KMS-11 (cell line): ENCODE data around the gene COX8C.

Source experiments
- H2AFZ ChIP-seq: fragments of 200-600 bp; sonication (generic); 2 replicates; pipeline ENCODE4 v1.6.1; 2016; ENCODE audit warnings: antibody characterized with exemption, mixed run types, low read depth
- H3K27ac ChIP-seq: fragments of 200-600 bp; sonication (generic); 2 replicates; pipeline ENCODE4 v1.6.1; 2016; ENCODE audit warnings: mild to moderate bottlenecking, mixed run types
- H3K27me3 ChIP-seq: fragments of 200-600 bp; sonication (generic); 2 replicates; pipeline ENCODE4 v1.6.1; 2017; ENCODE audit warnings: mild to moderate bottlenecking, low read depth, mixed run types, moderate library complexity; ENCODE audit not compliant: insufficient read depth
- H3K36me3 ChIP-seq: fragments of 200-600 bp; sonication (generic); 2 replicates; pipeline ENCODE4 v1.6.1; 2017; ENCODE audit warnings: mild to moderate bottlenecking, mixed run types; ENCODE audit not compliant: insufficient read depth
- H3K4me1 ChIP-seq: fragments of 200-600 bp; sonication (generic); 2 replicates; pipeline ENCODE4 v1.6.1; 2016; ENCODE audit warnings: mild to moderate bottlenecking, low read depth, mixed run types; ENCODE audit not compliant: poor library complexity, severe bottlenecking
- H3K4me2 ChIP-seq: fragments of 200-600 bp; sonication (generic); 2 replicates; pipeline ENCODE4 v1.7.0; 2016; ENCODE audit warnings: mild to moderate bottlenecking, mixed run types
- H3K4me3 ChIP-seq: fragments of 200-600 bp; sonication (generic); IDR thresholded peaks from 2 replicates; pipeline ENCODE4 v1.6.1; 2017; ENCODE audit warnings: low read depth, low read length, mixed read lengths; ENCODE audit not compliant: insufficient read depth
- H3K79me2 ChIP-seq: fragments of 200-600 bp; sonication (generic); 2 replicates; pipeline ENCODE4 v1.6.1; 2016; ENCODE audit warnings: low read depth, mixed run types; ENCODE audit not compliant: insufficient read depth
- H3K9ac ChIP-seq: fragments of 200-600 bp; sonication (generic); 2 replicates; pipeline ENCODE4 v1.6.1; 2016; ENCODE audit warnings: mild to moderate bottlenecking, mixed run types
- H4K20me1 ChIP-seq: fragments of 200-600 bp; sonication (generic); 2 replicates; pipeline ENCODE4 v1.6.1; 2016; ENCODE audit warnings: mild to moderate bottlenecking, mixed run types; ENCODE audit not compliant: insufficient read depth
- TF ChIP-seq, protein P1 (sequence below): fragments of 200-600 bp; sonication (generic); conservative IDR thresholded peaks from 2 replicates; pipeline ENCODE4 v1.6.1; 2017; ENCODE audit warnings: low read depth, mild to moderate bottlenecking, antibody characterized with exemption, low read length, moderate library complexity, mixed read lengths

COX8C gene, protein sequence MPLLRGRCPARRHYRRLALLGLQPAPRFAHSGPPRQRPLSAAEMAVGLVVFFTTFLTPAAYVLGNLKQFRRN

DNA sequence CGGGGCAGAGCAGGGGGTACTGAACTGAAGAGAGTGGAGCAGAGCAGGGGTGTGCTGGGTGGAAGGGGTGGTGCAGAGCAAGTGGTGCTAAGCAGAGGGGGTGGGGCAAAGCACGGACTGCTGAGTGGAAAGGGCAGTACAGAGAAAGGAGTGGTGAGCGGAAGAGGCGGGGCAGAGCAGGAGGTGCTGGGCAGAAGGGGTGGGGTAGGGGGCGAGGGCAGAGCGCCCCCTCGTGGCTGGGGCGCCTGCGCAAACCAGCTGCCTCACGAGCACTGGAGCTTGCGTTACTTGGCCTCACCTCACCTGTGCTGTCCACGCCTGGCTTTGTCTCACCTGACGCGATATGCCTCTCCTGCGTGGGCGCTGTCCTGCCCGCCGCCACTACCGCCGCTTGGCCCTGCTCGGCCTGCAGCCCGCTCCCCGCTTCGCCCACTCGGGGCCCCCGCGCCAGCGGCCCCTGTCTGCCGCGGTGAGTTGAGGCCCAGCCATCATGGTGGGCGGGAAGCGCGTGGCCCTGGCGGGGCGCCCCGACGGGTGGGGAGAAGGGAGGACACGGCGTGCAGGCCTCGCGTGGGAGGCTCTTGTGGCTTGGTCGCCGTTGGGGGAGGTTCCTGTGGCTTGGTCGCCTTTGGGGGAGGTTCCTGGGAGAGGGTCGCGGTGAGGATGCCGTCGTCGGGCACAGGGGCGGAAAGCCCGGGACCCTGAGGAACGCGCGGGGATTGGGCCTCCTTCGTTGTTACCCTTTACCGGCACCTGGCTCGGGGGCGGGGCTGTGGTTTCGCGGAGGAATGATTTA, at the start of gene COX8C:
Gene COX8C, plus strand, starts transcription at position 257 of the 796 bp plus-strand sequence. Its CDS starts 87 bp downstream, at position 344.
- Histone ChIP-seq H2AFZ (no peak within 1 kb of the TSS), H3K27me3 (no peaks in the 10 kb centered on the region), H3K27ac (no peak within 1 kb of the TSS), H3K4me2 (no peak within 1 kb of the TSS), H3K79me2 (no peaks in the 10 kb centered on the region), H4K20me1 (no peaks in the 10 kb centered on the region), H3K4me1 (no peaks in the 10 kb centered on the region), H3K36me3 (no peaks in the 10 kb centered on the region), H3K4me3 (no peak within 1 kb of the TSS), H3K9ac (no peak within 1 kb of the TSS)
- TF ChIP-seq, protein P1, sequence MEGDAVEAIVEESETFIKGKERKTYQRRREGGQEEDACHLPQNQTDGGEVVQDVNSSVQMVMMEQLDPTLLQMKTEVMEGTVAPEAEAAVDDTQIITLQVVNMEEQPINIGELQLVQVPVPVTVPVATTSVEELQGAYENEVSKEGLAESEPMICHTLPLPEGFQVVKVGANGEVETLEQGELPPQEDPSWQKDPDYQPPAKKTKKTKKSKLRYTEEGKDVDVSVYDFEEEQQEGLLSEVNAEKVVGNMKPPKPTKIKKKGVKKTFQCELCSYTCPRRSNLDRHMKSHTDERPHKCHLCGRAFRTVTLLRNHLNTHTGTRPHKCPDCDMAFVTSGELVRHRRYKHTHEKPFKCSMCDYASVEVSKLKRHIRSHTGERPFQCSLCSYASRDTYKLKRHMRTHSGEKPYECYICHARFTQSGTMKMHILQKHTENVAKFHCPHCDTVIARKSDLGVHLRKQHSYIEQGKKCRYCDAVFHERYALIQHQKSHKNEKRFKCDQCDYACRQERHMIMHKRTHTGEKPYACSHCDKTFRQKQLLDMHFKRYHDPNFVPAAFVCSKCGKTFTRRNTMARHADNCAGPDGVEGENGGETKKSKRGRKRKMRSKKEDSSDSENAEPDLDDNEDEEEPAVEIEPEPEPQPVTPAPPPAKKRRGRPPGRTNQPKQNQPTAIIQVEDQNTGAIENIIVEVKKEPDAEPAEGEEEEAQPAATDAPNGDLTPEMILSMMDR = no peak

DNA sequence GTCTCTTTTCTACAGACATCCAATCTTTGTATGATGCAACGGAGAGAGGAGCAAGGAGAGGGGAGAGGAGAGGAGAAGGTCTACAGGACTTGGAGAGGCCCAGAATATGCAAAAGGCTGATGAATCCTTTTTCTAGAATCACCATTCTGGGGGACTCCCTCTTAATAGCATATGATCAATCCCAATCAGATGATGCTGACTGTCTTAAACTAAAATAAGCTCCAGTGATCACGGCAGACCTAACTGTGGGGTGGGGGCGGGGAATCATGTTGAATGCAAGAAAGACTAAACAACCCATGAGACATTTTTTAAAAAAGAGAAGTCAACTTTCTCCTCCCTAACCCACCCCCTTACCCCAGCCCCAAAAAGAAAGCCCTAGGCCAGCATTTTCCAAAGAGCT, 47.6 kb upstream of the COX8C start:
- Histone ChIP-seq H3K79me2 (peaks cover 3% of the 10 kb centered on the region; the same call in 1 of the 2 replicates), H3K4me3 (no peak overlapping the region), H3K4me1 (no peaks in the 10 kb centered on the region), H3K9ac (no peak overlapping the region), H4K20me1 (no peaks in the 10 kb centered on the region), H3K36me3 (no peaks in the 10 kb centered on the region), H2AFZ (no peak overlapping the region), H3K27ac (no peak overlapping the region), H3K27me3 (no peaks in the 10 kb centered on the region), H3K4me2 (no peak overlapping the region)
- TF ChIP-seq, protein P1 = no peak

DNA sequence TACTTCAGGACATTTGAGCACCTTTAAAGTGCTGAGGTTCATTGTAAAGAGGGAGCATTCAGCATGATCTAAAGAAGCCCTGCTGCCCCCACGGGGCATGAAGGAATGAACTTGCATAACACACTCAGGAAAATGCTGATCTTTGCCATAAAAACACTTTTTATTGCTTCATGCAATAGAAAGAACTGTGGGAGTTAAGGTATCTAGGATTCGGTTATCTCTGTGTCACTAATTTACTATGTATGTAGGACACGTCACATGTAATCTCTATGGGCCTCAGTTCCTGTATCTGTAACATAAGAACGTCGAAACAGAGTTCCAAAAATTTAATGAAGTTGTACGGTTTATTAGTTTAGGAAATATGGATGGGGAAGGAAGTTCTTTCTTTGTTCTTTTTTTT, 47.1 kb upstream of the COX8C start:
- no peaks in the 10 kb centered on the region for H3K27me3 ChIP-seq
- no peak overlapping the region for H3K4me3 ChIP-seq
- H3K27ac ChIP-seq = no peak overlapping the region
- peaks cover 3% of the 10 kb centered on the region; the same call in 1 of the 2 replicates for H3K79me2 ChIP-seq
- H3K9ac ChIP-seq = no peak overlapping the region
- no peak overlapping the region for H3K4me2 ChIP-seq
- no peak overlapping the region for H2AFZ ChIP-seq
- H4K20me1 ChIP-seq = no peaks in the 10 kb centered on the region
- H3K4me1 ChIP-seq = no peaks in the 10 kb centered on the region
- TF ChIP-seq, protein P1 = no peak
- H3K36me3 ChIP-seq = no peaks in the 10 kb centered on the region

DNA sequence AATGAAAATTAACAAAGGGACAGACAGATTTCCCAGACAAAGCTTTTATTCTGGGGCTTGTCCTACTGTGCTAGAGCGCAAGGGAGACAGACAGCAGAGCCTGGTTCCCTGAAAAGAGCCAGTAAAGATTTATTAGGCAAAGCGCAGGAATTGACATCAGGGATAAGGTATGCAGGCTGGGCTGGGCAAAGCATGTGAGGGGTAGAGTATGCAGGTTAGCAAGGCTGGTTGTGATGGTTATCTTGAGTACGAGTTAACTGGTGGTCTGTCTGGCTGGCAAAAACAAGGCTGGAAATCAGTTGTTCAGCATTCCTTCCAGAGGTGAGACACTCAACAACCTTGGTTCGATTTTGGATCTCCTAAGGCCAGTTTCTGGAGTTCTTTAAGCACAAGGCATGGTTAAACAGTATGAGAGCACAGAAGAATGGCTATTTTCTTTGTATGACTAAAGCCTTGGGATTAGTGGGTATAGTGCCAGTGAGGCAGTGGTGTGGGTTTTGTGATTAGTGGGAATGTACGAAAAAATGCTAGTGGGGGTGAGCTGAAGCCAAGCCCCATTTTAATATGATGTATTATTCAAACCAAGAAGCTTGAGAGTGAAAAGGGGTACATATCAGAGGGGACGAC, 45.0 kb upstream of the COX8C start:
- Histone ChIP-seq H3K27ac (no peak overlapping the region), H3K4me2 (no peak overlapping the region), H3K79me2 (peaks cover 3% of the 10 kb centered on the region; the same call in 1 of the 2 replicates), H3K27me3 (no peaks in the 10 kb centered on the region), H2AFZ (no peak overlapping the region), H3K4me3 (no peak overlapping the region), H4K20me1 (no peaks in the 10 kb centered on the region), H3K9ac (no peak overlapping the region), H3K4me1 (no peaks in the 10 kb centered on the region), H3K36me3 (no peaks in the 10 kb centered on the region)
- TF ChIP-seq, protein P1 = no peak
